IPS-18c (cell line): ENCODE measurements around the gene NCKAP5.

Experiments
- H3K4me3 ChIP-seq: 2 replicates; pipeline ENCODE4 v1.7.0; 2013; ENCODE audit warnings: low read depth, mild to moderate bottlenecking, low read length, moderate library complexity; ENCODE audit not compliant: insufficient read depth
- H3K9me3 ChIP-seq: one replicate; pipeline ENCODE4 v1.6.1; 2013; ENCODE audit warnings: mild to moderate bottlenecking, low read length, moderate library complexity; ENCODE audit not compliant: control insufficient read depth, insufficient read depth

NCKAP5 gene

DNA sequence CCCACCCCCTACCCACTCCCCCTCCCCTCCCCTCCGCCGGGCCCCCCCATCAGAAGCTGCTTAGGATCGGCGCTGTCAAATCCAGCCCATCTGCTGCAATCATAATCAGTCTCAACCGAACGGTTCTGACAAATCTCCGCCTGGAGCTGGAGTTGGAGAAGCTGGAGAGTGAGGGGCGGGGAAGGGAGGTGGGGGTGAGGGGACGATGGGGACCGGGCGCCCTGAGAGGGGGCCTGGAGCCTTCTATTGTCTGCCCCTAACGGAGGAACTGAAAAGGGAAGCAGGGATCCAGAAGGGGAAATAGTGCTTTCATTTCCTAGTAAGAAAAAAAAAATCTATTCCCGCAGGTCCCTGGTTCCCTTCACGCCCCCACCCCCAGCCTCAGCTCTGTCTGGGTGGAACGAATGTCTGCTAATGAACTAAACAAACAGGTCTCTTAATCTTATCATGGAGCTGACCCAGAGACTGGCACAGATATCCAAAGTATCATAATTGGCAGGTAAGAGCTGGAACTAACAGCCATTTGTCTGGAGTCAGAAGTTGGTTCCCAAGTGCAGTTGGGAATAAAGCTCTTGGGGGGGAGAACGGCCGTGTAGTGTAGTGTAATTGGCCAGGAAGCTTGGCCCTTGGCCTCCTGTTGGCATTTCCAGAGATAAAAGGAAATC lies 301.2 kb downstream of the NCKAP5 start:
- no peaks in the 10 kb centered on the region for H3K9me3 ChIP-seq
- H3K4me3 ChIP-seq = peak overlapping the region; percentile 31; the same call in 1 of the 2 replicates

DNA sequence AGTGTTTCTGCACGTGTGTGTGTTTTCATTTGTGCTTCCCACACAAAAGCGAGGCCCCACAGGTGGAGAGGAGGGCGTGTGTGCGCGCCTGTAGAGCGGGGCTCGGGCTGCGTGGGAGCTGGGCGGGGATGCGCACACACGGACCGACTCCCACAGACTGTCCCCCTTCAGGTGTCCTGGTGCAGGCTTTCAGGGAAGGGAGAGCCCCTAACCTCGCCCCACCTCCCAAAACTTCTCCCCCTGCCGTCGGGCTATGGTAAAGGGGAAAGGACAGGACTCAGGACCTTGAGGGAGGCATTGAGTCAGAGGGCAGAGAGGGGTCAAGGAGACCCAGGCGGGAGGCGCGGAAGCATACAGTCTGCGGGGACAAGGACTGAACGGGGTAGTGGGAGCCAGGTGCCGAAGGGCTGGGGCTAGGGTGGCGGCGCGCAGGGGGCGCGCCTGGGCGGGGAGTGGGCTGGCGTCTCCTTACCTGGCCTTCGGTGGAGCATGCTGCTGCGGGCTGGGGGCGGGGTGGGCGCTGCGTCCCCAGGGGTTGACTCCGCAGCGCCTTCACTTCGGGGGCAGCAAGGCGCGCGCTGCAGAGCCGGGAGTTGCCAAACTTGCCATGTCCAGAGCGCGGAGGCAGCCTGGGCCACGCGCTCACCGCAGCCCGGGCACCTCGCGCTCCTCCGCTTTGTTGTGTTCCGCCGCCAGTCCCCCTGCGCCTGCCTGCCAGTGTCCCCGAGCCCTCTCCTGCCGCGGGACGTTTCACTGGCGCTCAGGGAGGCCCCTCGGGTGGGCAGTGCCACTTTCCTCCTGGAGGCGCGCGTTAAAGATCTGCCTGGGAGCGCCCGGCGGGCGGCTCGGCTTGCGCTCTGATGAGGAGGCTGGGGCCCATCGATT lies 302.0 kb downstream of the NCKAP5 start:
- H3K4me3 ChIP-seq = peak overlapping the region; percentile 68
- no peaks in the 10 kb centered on the region for H3K9me3 ChIP-seq

DNA sequence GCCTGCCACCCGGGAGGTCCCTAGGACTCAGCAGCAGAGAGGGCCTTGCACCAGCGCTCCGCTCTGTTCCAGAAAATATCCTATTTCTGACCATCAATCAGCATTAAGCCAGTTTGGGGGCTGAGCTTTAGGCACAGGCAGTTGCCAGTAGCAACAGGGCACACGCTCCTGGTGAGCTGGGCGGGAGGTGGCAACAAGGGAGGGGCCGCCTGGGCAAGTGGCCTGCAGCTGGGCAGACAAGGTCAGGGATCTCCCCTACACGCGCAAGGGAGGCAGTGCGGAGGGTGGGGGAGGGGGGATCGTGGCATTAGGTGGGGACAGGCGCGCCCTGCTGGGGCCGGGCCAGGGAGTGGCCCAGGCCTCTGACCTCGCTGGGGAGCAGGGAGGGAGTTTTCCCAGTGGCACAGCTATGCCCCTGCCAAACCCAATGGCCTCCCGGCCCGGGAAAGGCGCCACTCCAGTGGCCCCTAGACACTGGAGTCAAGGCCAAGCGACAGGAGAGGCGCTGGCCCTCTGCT lies 302.8 kb downstream of the NCKAP5 start:
- Histone ChIP-seq H3K9me3 (no peaks in the 10 kb centered on the region), H3K4me3 (peak overlapping the region; percentile 68; the same call in 1 of the 2 replicates)

DNA sequence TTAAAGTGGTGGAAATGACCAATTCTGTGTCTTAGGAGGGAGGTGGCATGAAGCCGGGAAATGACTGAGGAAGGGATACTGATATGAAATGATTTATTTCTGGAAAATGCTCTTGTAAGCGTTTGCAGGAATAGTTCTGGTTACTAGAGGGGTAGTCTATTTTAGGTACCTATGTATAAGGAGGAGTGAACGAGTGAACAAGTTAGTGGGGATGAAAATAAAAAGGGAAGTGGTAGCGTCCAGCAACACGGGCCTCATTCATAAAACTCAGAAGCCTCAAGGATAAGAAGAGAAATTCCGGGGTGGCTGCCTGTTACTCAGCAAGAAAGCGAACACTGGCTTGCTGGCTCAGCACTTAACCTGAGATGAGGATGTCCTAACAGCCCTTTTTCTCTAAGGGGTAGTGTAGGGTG lies 303.3 kb downstream of the NCKAP5 start:
- no peaks in the 10 kb centered on the region for H3K9me3 ChIP-seq
- no peak overlapping the region; the same call in 1 of the 2 replicates for H3K4me3 ChIP-seq

DNA sequence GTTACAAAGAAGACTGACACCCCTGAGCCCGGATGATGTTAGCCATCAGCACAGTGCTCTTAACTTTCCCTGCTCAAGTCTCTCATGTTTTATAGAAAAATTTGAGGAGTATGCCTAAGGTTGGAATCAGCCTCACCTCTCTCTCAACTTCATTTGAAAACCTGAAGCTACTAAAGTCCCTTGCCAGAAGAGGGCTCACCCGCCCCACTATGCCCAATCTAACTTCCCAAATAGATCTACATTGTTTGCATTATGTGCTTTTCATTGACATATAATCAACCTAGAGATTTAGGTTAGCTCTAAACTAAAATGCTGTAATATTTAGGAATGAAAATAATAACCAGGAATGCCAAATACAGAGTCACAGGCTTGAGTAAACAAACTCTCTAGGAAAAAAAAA lies 305.4 kb downstream of the NCKAP5 start:
- no peaks in the 10 kb centered on the region for H3K9me3 ChIP-seq
- no peak overlapping the region for H3K4me3 ChIP-seq

DNA sequence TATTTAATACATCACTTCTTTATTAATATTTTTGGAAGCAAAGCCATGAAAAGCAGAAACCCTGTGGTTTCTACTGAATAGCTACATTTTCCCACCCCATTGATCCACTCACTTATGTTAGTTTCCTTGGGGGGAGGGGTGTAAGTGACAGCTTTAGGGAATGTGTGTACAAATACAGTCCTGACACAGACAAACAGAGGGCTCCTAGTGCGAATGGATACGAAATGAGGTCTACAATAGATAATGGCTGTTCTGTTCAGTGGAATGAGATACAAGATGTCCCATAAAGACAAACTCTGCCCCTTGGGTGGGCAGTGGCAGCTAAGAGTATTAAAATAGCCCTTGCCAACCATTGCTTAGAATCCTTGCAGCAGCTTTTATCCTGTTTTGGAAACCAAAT lies 312.9 kb downstream of the NCKAP5 start:
- Histone ChIP-seq H3K9me3 (no peaks in the 10 kb centered on the region), H3K4me3 (no peak overlapping the region)

DNA sequence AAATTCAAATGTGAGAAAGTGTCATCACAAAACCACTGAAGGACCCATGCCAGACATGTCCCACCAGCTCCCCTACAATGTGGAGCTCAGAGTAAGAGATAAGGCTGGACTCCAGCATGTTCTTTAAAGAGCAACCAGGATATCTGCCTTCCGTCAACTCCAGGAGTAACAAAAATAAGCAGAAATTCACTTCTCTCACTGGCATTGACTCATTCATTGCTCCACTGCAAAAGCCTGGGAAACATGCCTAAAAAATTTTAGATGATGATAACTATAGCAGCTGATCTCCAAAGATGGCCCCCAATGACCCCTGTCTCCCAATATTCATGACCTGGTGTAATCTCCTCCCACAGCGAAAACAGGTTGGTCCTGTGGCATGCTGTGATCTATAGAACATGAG lies 314.5 kb downstream of the NCKAP5 start:
- Histone ChIP-seq H3K4me3 (no peak overlapping the region), H3K9me3 (no peaks in the 10 kb centered on the region)

DNA sequence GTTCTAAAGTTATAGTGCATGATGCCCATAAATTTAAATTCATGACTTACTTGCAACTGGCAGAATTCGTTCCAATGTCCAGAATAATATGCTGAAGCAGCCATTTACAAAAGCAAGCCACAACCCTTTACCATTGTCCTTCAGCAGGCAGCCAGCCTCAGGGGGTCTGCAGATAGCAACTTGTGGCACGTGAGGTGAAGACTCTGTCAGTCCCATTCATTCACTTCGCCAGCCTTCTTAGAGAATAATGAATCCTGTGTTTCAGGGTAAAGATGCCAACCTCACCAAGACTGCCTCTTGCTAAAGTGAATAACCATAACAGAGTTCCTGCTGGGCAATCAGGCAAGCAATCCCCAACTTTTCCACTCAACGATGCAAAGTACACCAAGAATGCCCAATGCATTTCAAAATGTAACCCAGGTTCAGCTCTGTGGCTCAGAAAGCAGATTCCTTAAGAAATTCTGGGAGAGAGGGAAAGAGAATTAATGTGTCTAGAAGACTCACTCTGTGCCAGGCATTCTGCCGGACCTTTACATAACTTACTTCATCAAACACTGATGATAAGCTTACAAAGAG lies 315.4 kb downstream of the NCKAP5 start:
- Histone ChIP-seq H3K4me3 (no peak overlapping the region), H3K9me3 (no peaks in the 10 kb centered on the region)

DNA sequence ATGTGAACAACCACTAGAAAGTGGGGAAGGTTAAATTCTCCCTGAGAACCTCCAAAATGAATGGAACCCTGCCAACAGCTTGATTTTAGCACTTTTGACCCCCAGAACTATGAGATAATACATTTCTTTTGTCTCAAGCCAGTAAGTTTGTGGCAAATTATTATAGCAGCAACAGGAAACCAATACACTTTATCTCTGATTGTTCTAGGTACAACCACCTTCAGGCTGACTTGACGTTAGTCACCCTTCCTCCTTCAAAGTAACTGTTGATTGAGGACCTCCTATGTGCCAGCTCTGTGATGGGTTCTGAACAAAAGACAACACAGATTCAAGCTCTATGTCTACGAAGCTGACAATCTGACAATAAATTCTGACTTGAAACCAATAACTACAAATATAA lies 318.9 kb downstream of the NCKAP5 start:
- no peak overlapping the region for H3K4me3 ChIP-seq
- H3K9me3 ChIP-seq = no peaks in the 10 kb centered on the region

DNA sequence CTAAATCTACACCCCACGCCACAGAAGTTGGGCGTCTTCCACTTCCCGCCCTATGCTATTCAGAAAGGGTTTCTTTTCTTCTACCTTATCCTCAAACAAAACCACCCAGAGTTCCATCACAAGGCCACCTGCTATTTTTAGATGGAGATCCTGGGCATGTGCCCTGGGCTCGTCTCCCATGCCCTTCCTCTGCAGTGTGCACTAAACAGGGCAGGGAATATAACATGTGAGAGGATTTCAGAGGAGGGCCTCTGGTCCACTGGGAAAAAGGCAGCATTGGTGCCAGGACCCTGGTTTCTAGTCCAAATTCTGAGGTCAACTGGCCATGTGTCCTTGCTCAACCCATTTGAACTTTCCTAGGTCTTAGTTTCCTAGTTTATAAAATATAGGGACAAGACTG lies 320.0 kb downstream of the NCKAP5 start:
- no peaks in the 10 kb centered on the region for H3K9me3 ChIP-seq
- no peak overlapping the region for H3K4me3 ChIP-seq

DNA sequence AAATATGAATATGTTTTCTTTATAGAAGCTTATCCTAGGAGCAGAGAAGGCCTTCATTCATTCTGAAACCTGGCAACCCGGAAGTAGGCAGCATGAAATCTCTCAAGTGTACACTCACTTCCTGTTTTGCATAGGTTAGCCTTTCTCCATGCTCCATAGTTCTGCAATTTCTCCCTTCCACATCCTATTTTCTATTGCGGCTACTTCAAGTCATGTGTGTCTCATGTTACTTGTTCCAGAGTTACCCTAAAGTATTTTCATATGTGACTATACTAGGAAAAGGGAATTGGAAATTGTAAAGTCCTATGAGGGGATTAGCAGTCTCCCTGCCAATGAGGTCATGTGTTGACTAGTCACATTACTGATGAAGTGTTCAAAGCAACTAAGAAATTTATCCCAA lies 320.6 kb downstream of the NCKAP5 start:
- H3K4me3 ChIP-seq = no peak overlapping the region
- H3K9me3 ChIP-seq = no peaks in the 10 kb centered on the region

DNA sequence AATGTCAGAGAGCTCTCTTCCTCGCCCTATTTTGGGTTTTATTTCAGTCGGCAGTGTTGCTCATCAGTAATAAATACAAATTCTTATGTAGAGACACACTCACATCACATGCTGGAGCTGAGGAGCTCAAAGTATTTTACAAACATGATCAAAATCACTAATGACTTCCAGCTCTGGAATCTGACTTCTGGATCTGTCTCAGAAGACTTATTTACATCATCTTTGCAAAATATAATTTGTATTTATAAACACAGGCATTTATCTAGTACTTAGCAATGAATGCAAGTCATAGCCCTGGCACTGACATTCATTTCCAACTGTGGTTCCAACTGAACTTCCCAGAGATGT lies 327.1 kb downstream of the NCKAP5 start:
- H3K4me3 ChIP-seq = no peak overlapping the region
- no peaks in the 10 kb centered on the region for H3K9me3 ChIP-seq

DNA sequence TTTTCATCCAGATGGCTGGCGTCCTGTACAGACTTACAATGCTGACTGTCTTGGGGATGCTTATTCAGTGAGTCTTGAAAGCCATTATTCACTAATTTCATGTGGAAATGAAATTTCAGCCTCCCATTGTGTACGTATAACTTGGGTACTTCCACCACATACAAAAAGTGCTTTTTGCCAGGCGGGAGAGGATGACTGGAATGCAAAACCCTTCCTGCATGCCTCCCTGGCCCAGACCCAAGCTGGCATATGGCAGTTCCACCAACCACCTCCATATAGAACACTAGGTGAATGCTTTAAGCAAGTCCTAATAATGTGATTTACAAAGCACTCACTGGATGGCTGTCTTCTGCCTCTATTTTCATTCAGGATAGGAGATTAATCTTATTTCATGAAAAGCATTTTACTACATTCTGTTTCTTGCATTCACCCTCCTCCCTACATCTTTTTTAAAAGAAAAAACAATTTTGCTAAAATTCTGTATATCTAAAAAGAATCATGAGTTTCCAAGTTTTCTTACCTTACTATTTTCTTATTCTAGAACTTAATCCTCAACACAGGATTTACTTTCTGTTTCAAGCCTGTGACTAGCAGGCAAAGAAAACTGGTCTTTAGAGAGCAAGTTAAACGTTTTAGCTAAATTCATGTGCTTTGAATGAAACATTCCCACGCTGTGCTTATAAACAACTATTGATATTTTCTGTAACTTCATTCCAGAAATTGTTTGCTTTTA lies 327.6 kb downstream of the NCKAP5 start:
- no peak overlapping the region for H3K4me3 ChIP-seq
- no peaks in the 10 kb centered on the region for H3K9me3 ChIP-seq

DNA sequence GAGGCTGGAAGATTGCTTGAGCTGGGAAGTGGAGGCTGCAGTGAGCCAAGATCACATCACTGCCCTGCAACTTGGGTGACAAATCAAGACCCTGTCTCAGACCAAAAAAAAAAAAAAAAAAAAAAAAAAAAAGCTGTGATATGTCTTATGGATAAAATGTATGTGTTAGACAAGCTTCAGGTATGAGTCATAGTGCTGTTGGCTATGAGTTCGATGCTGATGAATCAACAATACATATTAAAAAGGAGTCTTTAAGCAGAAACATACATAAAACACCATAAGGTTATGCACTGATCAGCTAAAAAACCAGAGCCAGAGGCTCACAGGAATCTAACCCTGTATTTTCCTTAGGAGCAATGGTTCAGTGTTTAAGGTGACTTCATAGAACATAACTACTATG lies 332.3 kb downstream of the NCKAP5 start:
- no peaks in the 10 kb centered on the region for H3K9me3 ChIP-seq
- no peak overlapping the region for H3K4me3 ChIP-seq

DNA sequence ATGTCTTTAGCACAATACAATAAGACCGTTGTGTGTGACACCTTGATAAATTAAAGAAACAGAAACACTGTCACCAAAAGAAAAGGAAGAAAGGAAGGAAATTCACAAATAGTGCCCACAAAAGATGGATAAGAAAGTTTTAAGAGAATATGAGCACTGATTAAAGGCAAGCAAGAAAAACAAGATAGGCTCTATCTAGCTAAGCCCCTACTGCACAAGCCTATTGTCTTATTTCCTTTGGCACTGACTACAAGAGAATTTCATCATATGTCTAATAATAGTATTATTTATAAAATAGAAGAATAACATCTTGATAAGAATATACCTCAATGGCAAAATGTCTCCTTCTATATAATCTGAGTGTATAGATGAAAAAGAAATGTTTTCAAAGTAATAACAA lies 335.7 kb downstream of the NCKAP5 start:
- H3K4me3 ChIP-seq = no peak overlapping the region
- H3K9me3 ChIP-seq = no peaks in the 10 kb centered on the region

DNA sequence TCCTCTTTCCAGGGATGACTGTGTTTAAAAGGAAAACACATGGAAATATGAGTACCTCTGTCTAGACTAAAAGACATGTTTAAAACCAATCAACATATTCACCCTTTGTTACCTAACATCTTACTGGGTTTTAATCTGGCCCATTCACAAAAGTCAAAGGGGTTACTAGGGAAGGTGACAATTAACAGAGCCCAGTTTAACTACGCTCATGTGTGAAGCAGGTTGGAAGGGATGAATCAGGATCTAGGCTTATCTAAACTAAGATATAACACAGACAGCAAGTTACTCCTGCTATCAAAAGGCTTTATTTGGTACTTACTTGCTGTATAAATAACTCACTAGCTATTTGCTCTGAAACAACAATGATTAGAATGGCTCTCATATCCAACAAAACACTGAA lies 337.0 kb downstream of the NCKAP5 start:
- Histone ChIP-seq H3K9me3 (no peaks in the 10 kb centered on the region), H3K4me3 (no peak overlapping the region)

DNA sequence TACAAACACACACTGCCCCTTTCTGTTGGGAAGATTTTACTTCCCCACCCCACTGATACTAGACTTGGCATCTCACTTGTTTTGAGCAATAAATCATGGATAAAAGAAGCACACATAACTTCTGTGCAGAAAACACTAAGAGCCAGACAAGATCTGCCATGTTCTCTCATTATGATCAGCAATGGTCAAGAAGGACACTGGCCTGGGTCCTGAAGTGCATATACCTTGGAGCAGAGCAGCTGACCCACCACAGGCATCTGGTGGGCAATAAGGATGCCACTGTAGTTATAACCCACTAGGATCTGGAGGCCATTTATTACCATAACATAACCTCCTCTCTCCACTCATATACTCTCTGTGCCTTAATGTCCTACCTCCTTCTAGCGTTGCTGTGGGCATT lies 338.3 kb downstream of the NCKAP5 start:
- Histone ChIP-seq H3K4me3 (no peak overlapping the region), H3K9me3 (no peaks in the 10 kb centered on the region)
